Activated CD4-positive, alpha-beta T cell treated with anti-CD3 and anti-CD28 coated beads, Interleukin-2, amount 10 ng/mL, durations not matched to agents 7 days and 5 days (primary cell): Measurements from ENCODE around the gene PRUNE1. TPM values are rescaled to one million over a fixed set of nuclear protein-coding genes. Genes with fewer than 3 reads are reported as not detected.

Experiments
- CTCF ChIA-PET: fragments of 350-600 bp; sonication (Branson Sonifier 250); formaldehyde crosslinking; loops from one replicate; lab custom pipeline; 2021; ENCODE audit warnings: antibody characterized with exemption; lab: Charles Lee
- POLR2A ChIA-PET: fragments of 350-600 bp; sonication (Branson Sonifier 250); formaldehyde crosslinking; loops from one replicate; lab custom pipeline; 2021; ENCODE audit warnings: antibody characterized with exemption; lab: Charles Lee
- DNase-seq: peaks from one replicate; pipeline ENCODE4 v3.0.0-alpha.2; 2020
- H3K27ac Mint-ChIP-seq: one replicate; pipeline ENCODE4 v1.8.0; 2021; ENCODE audit warnings: mild to moderate bottlenecking, moderate library complexity, mixed read lengths
- H3K27me3 Mint-ChIP-seq: one replicate; pipeline ENCODE4 v1.8.0; 2021; ENCODE audit warnings: mixed read lengths
- H3K36me3 Mint-ChIP-seq: one replicate; pipeline ENCODE4 v1.8.0; 2021; ENCODE audit warnings: low read depth, mixed read lengths
- H3K4me1 Mint-ChIP-seq: one replicate; pipeline ENCODE4 v1.8.0; 2021; ENCODE audit warnings: mixed read lengths
- H3K4me3 Mint-ChIP-seq: one replicate; pipeline ENCODE4 v1.8.0; 2021; ENCODE audit warnings: mild to moderate bottlenecking, moderate library complexity, mixed read lengths
- H3K9me3 Mint-ChIP-seq: one replicate; pipeline ENCODE4 v1.8.0; 2021; ENCODE audit warnings: mixed read lengths
- total RNA-seq, 2 experiments: library from RNA; stranded (reverse); gene quantifications; one replicate each; pipeline ENCODE4 v1.2.3, GENCODE V29; 2021

The PRUNE1 gene, protein sequence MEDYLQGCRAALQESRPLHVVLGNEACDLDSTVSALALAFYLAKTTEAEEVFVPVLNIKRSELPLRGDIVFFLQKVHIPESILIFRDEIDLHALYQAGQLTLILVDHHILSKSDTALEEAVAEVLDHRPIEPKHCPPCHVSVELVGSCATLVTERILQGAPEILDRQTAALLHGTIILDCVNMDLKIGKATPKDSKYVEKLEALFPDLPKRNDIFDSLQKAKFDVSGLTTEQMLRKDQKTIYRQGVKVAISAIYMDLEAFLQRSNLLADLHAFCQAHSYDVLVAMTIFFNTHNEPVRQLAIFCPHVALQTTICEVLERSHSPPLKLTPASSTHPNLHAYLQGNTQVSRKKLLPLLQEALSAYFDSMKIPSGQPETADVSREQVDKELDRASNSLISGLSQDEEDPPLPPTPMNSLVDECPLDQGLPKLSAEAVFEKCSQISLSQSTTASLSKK
- total RNA-seq: 10 to 100 TPM; 18.8 to 19.1 TPM

- H3K9me3 Mint-ChIP-seq: no peaks in the 10 kb centered on the region
- peaks cover 8% of the 10 kb centered on the region for H3K36me3 Mint-ChIP-seq
- peaks cover 76% of the 10 kb centered on the region for H3K4me1 Mint-ChIP-seq
- no peaks in the 10 kb centered on the region for H3K27me3 Mint-ChIP-seq
- H3K27ac Mint-ChIP-seq: peak within 1 kb of the TSS; percentile 94
- POLR2A ChIA-PET: no interaction called here
- peak within 1 kb of the TSS; percentile 98 for H3K4me3 Mint-ChIP-seq
- peak; percentile 96 for DNase-seq
- CTCF ChIA-PET: no interaction called here
These were observed at the start of gene PRUNE1 for GRCh38 chr1:151008244-151009205. TSS of gene PRUNE1 (plus strand) at chr1:151008449. CDS start at chr1:151008633, 184 bp downstream.

DNA sequence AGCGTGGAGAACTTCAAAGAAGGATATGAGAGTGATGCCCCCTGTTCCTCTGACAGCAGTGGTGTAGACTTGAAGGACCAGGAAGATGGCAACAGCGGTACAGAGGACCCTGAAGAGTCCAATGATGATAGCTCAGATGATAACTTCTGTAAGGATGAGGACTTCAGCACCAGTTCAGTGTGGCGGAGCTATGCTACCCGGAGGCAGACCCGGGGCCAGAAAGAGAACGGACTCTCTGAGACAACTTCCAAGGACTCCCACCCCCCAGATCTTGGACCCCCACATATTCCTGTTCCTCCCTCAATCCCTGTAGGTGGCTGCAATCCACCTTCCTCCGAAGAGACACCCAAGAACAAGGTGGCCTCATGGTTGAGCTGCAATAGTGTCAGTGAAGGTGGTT lies 47.6 kb upstream of the PRUNE1 start:
- no peak for DNase-seq
- no peaks in the 10 kb centered on the region for H3K27me3 Mint-ChIP-seq
- H3K9me3 Mint-ChIP-seq: no peaks in the 10 kb centered on the region
- peaks cover 72% of the 10 kb centered on the region for H3K36me3 Mint-ChIP-seq
- ChIA-PET POLR2A (no interaction called here), CTCF (no interaction called here)
- no peak overlapping the region for H3K27ac Mint-ChIP-seq
- no peak overlapping the region for H3K4me3 Mint-ChIP-seq
- peaks cover 12% of the 10 kb centered on the region for H3K4me1 Mint-ChIP-seq

DNA sequence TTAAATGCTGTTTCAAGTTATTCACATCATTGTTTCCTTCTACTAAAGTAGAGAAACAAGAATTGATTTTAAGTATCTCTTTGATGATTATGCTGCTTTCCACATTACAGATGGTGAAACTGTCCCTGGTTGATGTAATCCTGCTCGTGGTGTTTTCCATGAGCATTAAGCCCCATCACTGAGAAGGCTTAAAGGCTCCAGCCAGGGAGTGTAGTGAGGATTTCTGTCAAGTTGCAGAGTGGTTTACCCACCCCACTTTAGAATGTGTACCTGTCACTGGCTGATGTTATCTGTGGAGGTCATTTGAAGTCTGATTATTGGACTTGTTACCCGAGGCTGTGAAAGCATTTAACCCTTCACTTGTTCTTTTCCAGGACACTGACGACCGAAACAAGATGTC lies 46.5 kb upstream of the PRUNE1 start:
- DNase-seq: no peak
- H3K36me3 Mint-ChIP-seq: peaks cover 73% of the 10 kb centered on the region
- H3K4me3 Mint-ChIP-seq: no peak overlapping the region
- peaks cover 12% of the 10 kb centered on the region for H3K4me1 Mint-ChIP-seq
- no peaks in the 10 kb centered on the region for H3K27me3 Mint-ChIP-seq
- no peaks in the 10 kb centered on the region for H3K9me3 Mint-ChIP-seq
- POLR2A ChIA-PET: no interaction called here
- H3K27ac Mint-ChIP-seq: no peak overlapping the region
- CTCF ChIA-PET: no interaction called here

DNA sequence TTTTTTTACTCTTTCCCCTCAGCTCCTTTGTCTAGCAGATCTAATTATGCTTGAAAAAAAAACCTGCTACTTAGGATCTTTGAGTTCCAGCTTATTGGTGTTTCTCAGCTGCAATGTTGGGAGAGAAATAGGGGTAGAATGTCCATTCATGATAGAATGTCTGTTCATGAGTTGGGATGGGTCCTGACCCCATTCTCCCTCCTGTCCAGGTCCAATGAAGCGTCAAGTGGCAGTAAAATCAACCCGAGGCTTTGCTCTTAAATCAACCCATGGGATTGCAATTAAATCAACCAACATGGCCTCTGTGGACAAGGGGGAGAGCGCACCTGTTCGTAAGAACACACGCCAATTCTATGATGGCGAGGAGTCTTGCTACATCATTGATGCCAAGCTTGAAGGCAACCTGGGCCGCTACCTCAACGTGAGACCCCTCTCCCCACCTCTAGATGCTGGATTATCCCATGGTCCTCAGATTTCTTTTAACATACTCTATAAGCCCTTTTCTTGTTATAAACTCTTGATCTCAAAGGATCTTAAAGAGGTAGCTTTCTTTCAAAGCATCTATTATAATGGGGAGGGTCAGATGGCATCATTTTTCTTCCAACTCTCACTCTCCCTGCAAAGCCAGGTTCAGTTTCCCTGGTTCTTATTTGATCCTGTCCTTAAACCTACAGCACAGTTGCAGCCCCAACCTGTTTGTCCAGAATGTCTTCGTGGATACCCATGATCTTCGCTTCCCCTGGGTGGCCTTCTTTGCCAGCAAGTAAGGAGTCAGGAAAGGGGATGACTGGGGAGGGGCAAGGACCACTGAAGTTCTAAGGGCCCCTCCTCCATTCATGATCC lies 44.7 kb upstream of the PRUNE1 start:
- ChIA-PET POLR2A (interaction anchor here (0.6 kb wide), 1 partner anchor 315 kb away, joined by 4 read pairs; no protein-coding TSS in a partner anchor), CTCF (interaction anchor here (0.7 kb wide), 1 partner anchor 11 kb away, joined by 3 read pairs; no protein-coding TSS in a partner anchor)
- DNase-seq: no peak
- peaks cover 80% of the 10 kb centered on the region for H3K36me3 Mint-ChIP-seq
- no peak overlapping the region for H3K4me3 Mint-ChIP-seq
- peak overlapping the region; percentile 69 for H3K27ac Mint-ChIP-seq
- no peaks in the 10 kb centered on the region for H3K27me3 Mint-ChIP-seq
- no peaks in the 10 kb centered on the region for H3K9me3 Mint-ChIP-seq
- H3K4me1 Mint-ChIP-seq: peaks cover 12% of the 10 kb centered on the region

GRCh38 chr1:150964164-150964489 lies 44.1 kb upstream of the PRUNE1 start:
- no peak overlapping the region for H3K27ac Mint-ChIP-seq
- ChIA-PET CTCF (no interaction called here), POLR2A (no interaction called here)
- H3K4me1 Mint-ChIP-seq: peaks cover 15% of the 10 kb centered on the region
- H3K4me3 Mint-ChIP-seq: no peak overlapping the region
- H3K9me3 Mint-ChIP-seq: no peaks in the 10 kb centered on the region
- no peaks in the 10 kb centered on the region for H3K27me3 Mint-ChIP-seq
- no peak for DNase-seq
- peaks cover 79% of the 10 kb centered on the region for H3K36me3 Mint-ChIP-seq

- H3K9me3 Mint-ChIP-seq: no peaks in the 10 kb centered on the region
- peaks cover 21% of the 10 kb centered on the region for H3K4me1 Mint-ChIP-seq
- POLR2A ChIA-PET: interaction anchor here (1.0 kb wide), 1 partner anchor 43 kb away, joined by 3 read pairs; no protein-coding TSS in a partner anchor
- peaks cover 65% of the 10 kb centered on the region for H3K36me3 Mint-ChIP-seq
- CTCF ChIA-PET: interaction anchor here (0.7 to 1.8 kb wide), 6 partner anchors 9 to 63 kb away, joined by 3 to 6 read pairs (median 4); no protein-coding TSS in a partner anchor
- no peaks in the 10 kb centered on the region for H3K27me3 Mint-ChIP-seq
- no peak for DNase-seq
- no peak overlapping the region for H3K4me3 Mint-ChIP-seq
- H3K27ac Mint-ChIP-seq: no peak overlapping the region
These were observed 42.6 kb upstream of the PRUNE1 start for GRCh38 chr1:150965605-150966004.

DNA sequence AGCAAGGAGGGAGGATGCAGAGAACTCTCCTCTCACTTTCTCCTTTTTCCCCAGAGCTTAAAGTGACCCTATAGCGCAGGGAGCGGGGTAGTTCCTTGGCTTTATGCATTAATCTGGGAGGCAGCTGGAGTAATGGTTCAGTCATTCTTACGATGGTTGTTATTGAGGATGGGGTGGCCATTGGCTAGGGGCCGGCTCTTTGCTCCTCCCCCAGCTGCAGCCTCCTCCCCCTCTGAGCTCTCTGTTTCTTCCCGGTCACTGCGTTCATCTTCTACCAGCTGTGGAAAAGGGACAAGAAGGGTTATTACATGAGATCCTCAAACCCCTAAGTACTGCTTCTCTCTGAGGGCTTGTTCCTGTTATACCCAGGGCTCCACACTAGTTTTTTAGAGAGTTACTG lies 42.2 kb upstream of the PRUNE1 start:
- ChIA-PET POLR2A (interaction anchor here (1.0 kb wide), 1 partner anchor 43 kb away, joined by 3 read pairs; no protein-coding TSS in a partner anchor), CTCF (interaction anchor here (1.1 to 1.8 kb wide), 6 partner anchors 10 to 63 kb away, joined by 3 to 6 read pairs (median 4); no protein-coding TSS in a partner anchor)
- no peak for DNase-seq
- no peaks in the 10 kb centered on the region for H3K27me3 Mint-ChIP-seq
- H3K36me3 Mint-ChIP-seq: peaks cover 66% of the 10 kb centered on the region
- peaks cover 25% of the 10 kb centered on the region for H3K4me1 Mint-ChIP-seq
- no peak overlapping the region for H3K4me3 Mint-ChIP-seq
- no peaks in the 10 kb centered on the region for H3K9me3 Mint-ChIP-seq
- H3K27ac Mint-ChIP-seq: no peak overlapping the region

DNA sequence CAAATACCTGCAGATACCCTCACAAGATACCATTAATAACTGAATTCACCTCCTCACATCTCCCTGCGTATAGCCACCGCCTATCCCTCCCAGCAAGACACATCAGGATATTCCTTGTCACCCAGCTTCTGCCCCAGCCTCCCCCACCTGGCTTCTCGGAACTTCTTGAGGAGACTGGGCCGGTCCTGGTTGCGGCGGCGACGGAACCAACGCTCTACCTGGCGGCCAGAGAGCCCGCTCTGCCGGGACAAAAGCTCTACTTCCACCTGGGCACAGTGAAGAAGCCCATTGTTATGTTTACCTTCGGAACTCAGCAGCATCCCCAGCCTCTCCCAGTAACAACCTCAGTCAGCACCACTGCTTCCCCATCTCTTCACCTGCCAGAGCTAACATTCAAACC lies 40.3 kb upstream of the PRUNE1 start:
- Mint-ChIP-seq H3K36me3 (peaks cover 60% of the 10 kb centered on the region), H3K27ac (no peak overlapping the region), H3K9me3 (no peaks in the 10 kb centered on the region), H3K4me3 (no peak overlapping the region), H3K27me3 (no peaks in the 10 kb centered on the region), H3K4me1 (peaks cover 36% of the 10 kb centered on the region)
- CTCF ChIA-PET: no interaction called here
- POLR2A ChIA-PET: no interaction called here
- no peak for DNase-seq

DNA sequence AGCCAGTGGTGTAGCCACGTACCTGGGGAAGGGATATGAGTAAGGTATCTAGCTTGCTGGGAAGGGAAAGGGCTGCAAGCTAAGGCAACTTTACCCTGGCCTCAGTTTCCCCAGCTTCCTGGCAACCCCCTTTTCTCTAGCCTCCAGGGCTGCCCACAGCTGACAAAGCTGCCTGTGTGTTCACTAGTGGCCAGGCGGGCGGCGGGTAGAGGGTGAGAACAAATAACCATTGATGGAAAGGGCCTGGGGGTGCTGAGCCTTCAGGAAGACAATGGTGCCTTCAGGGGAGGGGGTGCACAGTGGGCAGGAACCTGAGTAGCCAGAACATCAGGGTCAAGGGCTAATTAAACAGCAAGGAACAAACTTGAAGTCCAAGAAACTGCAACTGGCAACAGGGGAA lies 39.8 kb upstream of the PRUNE1 start:
- ChIA-PET CTCF (no interaction called here), POLR2A (no interaction called here)
- peaks cover 59% of the 10 kb centered on the region for H3K36me3 Mint-ChIP-seq
- peaks cover 37% of the 10 kb centered on the region for H3K4me1 Mint-ChIP-seq
- no peak overlapping the region for H3K27ac Mint-ChIP-seq
- no peaks in the 10 kb centered on the region for H3K9me3 Mint-ChIP-seq
- no peaks in the 10 kb centered on the region for H3K27me3 Mint-ChIP-seq
- DNase-seq: no peak
- no peak overlapping the region for H3K4me3 Mint-ChIP-seq

DNA sequence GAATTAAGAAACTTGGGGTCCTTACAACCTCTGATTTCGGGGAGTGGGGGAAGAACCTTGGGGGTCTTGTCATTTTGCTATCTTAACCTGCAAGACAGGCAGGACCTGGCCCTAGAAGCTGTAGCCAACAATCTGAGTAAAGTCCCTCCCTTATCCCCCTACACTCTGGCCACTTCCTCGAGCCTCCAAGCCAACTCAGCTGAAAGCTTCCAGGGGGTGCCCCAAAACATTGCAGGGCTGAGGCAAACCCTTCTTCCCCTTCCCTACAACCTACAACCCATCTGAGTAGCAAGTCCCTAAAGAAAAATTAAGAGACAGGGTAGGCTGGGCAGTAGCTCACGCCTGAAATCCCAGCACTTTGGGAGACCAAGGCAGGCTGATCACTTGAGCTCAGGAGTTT lies 38.6 kb upstream of the PRUNE1 start:
- H3K9me3 Mint-ChIP-seq: no peaks in the 10 kb centered on the region
- POLR2A ChIA-PET: no interaction called here
- no peaks in the 10 kb centered on the region for H3K27me3 Mint-ChIP-seq
- H3K4me3 Mint-ChIP-seq: no peak overlapping the region
- CTCF ChIA-PET: interaction anchor here (0.6 to 2.4 kb wide), 7 partner anchors 12 to 752 kb away, joined by 3 to 11 read pairs (median 4); partner anchors contain the start of gene ANXA9
- no peak overlapping the region for H3K27ac Mint-ChIP-seq
- no peak for DNase-seq
- H3K4me1 Mint-ChIP-seq: peaks cover 39% of the 10 kb centered on the region
- peaks cover 47% of the 10 kb centered on the region for H3K36me3 Mint-ChIP-seq

DNA sequence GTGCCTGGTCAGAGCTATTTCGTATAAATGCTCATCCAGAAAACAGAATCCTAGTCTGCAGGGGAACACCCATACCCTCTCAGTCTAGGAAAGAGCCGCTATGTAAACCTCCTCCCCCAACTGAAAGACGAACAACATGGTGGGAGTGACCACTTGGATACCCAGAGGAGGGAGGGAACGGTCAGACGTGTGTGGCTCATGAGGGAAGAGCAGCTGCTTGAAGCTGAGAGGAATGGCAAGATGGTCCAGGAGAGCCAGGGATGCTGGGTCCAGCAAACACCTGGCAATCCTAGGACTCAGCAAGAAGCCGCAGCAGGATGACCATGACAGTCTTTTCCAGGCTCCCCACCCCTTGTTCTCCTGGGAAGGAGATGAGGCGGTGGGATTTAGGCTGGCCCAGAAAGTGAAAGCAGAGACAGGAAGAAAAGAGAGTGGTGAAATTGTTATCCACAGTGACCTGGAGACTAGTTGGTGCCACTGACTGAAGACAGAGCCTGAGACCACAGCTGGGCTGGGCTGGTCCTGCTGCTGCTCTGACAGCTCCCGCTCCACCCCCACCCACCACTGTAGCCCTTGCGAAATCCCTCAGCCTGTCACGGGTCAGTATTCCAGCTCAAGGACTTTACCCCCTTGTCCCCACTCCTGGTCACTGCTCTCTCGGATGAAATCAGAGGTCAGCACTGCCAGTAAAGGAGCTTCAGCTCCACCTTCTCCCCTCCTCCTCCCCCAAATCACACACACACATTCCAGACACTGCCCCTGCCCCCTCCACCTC lies 37.3 kb upstream of the PRUNE1 start:
- ChIA-PET CTCF (interaction anchor here (2.4 kb wide), 1 partner anchor 10 kb away, joined by 11 read pairs; the partner anchor contains the start of gene ANXA9), POLR2A (no interaction called here)
- Mint-ChIP-seq H3K4me1 (peaks cover 44% of the 10 kb centered on the region), H3K36me3 (peaks cover 42% of the 10 kb centered on the region), H3K4me3 (no peak overlapping the region), H3K9me3 (no peaks in the 10 kb centered on the region), H3K27me3 (no peaks in the 10 kb centered on the region), H3K27ac (peak overlapping the region; percentile 50)
- DNase-seq: no peak
